ENCODE results near the gene PRR23B.
"Not testable (repeated sequence)": the region's sequence is repeated elsewhere in the genome, so short reads cannot be mapped to it uniquely, and the experiment has no call there.

Gene PRR23B

GRCh38 chr3:139020868-139021234 is at the start of gene PRR23B:
PRR23B (minus strand) TSS chr3:139020926; CDS start chr3:139020661, 265 bp downstream.
- no peak for DNase-seq

- DNase-seq = no peak
Observed at GRCh38 chr3:139062918-139063317, 42.2 kb upstream of the PRR23B start.

GRCh38 chr3:139052802-139053600 is 32.3 kb upstream of the PRR23B start:
- no peak for DNase-seq

GRCh38 chr3:139044366-139045210 is 23.9 kb upstream of the PRR23B start, which contains the start of gene PRR23C:
PRR23C (minus strand) TSS chr3:139044892; CDS start chr3:139044620, 272 bp downstream.
- no peak for DNase-seq

GRCh38 chr3:139043554-139044365 is 23.0 kb upstream of the PRR23B start:
- DNase-seq = no peak

- DNase-seq = no peak
Observed at GRCh38 chr3:139037478-139037877, 16.8 kb upstream of the PRR23B start.

- no peak for DNase-seq
Observed at GRCh38 chr3:139032326-139033002, 11.7 kb upstream of the PRR23B start.

- not testable (repeated sequence) for DNase-seq
Observed at GRCh38 chr3:139030576-139030975, 9.8 kb upstream of the PRR23B start.

GRCh38 chr3:139024968-139025367 is 4.2 kb upstream of the PRR23B start:
- DNase-seq = no peak

GRCh38 chr3:139020036-139020867 is 474 bp downstream of the PRR23B start:
- DNase-seq = no peak

- DNase-seq = no peak
Observed at GRCh38 chr3:139016430-139017048, 4.2 kb downstream of the PRR23B start.

- no peak for DNase-seq
Observed at GRCh38 chr3:139006051-139006716, 14.5 kb downstream of the PRR23B start, which contains the start of gene PRR23A. PRR23A (minus strand) TSS chr3:139006268; CDS start chr3:139006268, 0 bp downstream.

- DNase-seq = no peak
Observed at GRCh38 chr3:139005356-139005993, 15.3 kb downstream of the PRR23B start.

- DNase-seq = no peak
Observed at GRCh38 chr3:138995706-138996105, 25.0 kb downstream of the PRR23B start.

- DNase-seq = no peak
Observed at GRCh38 chr3:138987181-138987580, 33.5 kb downstream of the PRR23B start.

- DNase-seq = no peak
Observed at GRCh38 chr3:138985932-138986331, 34.8 kb downstream of the PRR23B start.

GRCh38 chr3:138984816-138985215 is 35.9 kb downstream of the PRR23B start:
- DNase-seq = no peak

GRCh38 chr3:138976047-138976446 is 44.7 kb downstream of the PRR23B start:
- no peak for DNase-seq

- no peak for DNase-seq
Observed at GRCh38 chr3:138975351-138975750, 45.4 kb downstream of the PRR23B start.

- peak; percentile 61 for DNase-seq
Observed at GRCh38 chr3:138974462-138974861, 46.3 kb downstream of the PRR23B start.
